NT2/D1 (cell line): ENCODE results near the gene CCDC57.

ENCODE experiments used
- SUZ12 ChIP-seq: IDR thresholded peaks from 2 replicates; pipeline ENCODE4 v1.6.1; 2011; ENCODE audit not compliant: insufficient read length, insufficient read depth; ENCODE audit errors: extremely low read depth
- YY1 ChIP-seq: IDR thresholded peaks from 2 replicates; pipeline ENCODE4 v1.6.1; 2011; ENCODE audit not compliant: insufficient read length, insufficient read depth

DNA sequence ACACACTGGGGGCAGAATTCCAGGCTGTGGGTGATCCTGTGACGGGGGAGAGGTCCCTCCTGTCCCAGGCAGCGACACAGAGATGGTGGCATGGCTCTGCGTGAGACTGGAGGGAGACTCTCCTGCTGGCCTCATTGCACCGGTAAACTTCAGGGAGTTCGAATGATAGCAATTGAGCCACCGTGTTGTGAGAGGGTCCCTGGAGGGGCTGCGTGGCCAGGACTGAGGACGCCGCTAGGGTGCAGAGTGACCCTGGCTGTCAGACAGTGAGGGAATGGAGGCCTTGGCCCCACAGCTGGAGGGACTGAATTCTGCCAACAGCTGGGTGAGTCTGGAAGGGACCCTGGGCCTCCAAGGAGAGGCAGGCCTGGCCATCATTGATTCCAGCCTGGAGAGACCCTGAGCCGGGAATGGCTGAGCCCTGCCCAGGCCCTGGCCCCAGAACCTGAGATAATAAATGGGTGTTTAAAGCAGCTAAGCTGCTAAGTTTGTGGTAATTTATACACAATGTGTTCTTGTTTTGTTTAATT lies 32.6 kb downstream of the CCDC57 start:
- no peak for TF ChIP-seq SUZ12
- no peak for TF ChIP-seq YY1
